K562 (cell line): ENCODE data around the gene GNAI2. TPM values are rescaled to one million over a fixed set of nuclear protein-coding genes. Genes with fewer than 3 reads are reported as not detected.

Source experiments
- ATAC-seq: fragments of 200-7000 bp; cut with Tn5 transposase; 3 replicates; pipeline ENCODE4 v1.9.1; 2020; ENCODE audit warnings: moderate library complexity
- BruUV-seq: library from RNA; stranded (reverse); fragments of 400-500 nt; replicated peaks from 2 replicates; lab custom pipeline; 2021; lab: Mats Ljungman, UMichigan
- CTCF ChIA-PET: fragments of 300-600 bp; formaldehyde crosslinking; extraction: SDS; loops from one replicate; lab custom pipeline; 2021; ENCODE audit warnings: low intra/inter-chr PET ratio; lab: Yijun Ruan, JAX
- POLR2A ChIA-PET: fragments of 300-600, 350-650 bp; sonication (Branson Sonifier 250); formaldehyde crosslinking; extraction: SDS; loops from one replicate; lab custom pipeline; 2021; ENCODE audit warnings: antibody characterized with exemption, inconsistent platforms; lab: Yijun Ruan, JAX
- DNase-seq, 4 experiments: peaks; one replicate each; pipeline versions ENCODE4 v3.0.0 to v3.0.0-alpha.2; 2011 to 2018; ENCODE audit warnings: low spot score in 3 of 4, mixed read lengths in 3 of 4; ENCODE audit errors: extremely low read depth in 1 of 4
- FAIRE-seq: peaks from 2 replicates; lab custom pipeline; 2011; peaks lifted over from hg19 to GRCh38; lab: Jason Lieb, UNC
- H2AFZ ChIP-seq: 2 replicates; pipeline ENCODE4 v1.6.0; 2011; ENCODE audit warnings: low read depth, low read length, control low read depth, inconsistent platforms
- H3K27ac ChIP-seq: fragments of 200-600 bp; 3 replicates; pipeline ENCODE4 v1.8.0; 2011; ENCODE audit warnings: low read depth, mild to moderate bottlenecking, control low read depth, inconsistent platforms, low read length, moderate library complexity, mixed read lengths; ENCODE audit errors: extremely low read depth
- H3K27me3 ChIP-seq, 2 experiments: fragments of 300-600 bp in 1 of 2; 2 replicates in 1 of 2; 3 replicates in 1 of 2; pipeline versions ENCODE4 v1.6.0 to v1.8.0; 2011; ENCODE audit warnings: inconsistent platforms in 2 of 2, low read length in 2 of 2, mild to moderate bottlenecking in 1 of 2, mixed read lengths in 1 of 2, moderate library complexity in 1 of 2; ENCODE audit not compliant: control insufficient read depth in 2 of 2, insufficient read depth in 2 of 2
- H3K36me3 ChIP-seq: fragments of 300-600 bp; 3 replicates; pipeline ENCODE4 v1.8.0; 2011; ENCODE audit warnings: mild to moderate bottlenecking, low read length, inconsistent platforms; ENCODE audit not compliant: control insufficient read depth, insufficient read depth
- H3K4me1 ChIP-seq, 2 experiments: fragments of 200-600 bp in 1 of 2; replicated peaks in 1 of 2; 2 replicates in 1 of 2; 3 replicates in 1 of 2; pipeline versions ENCODE4 v1.5.1 to v1.8.0; 2011; ENCODE audit warnings: inconsistent platforms in 2 of 2, low read length in 2 of 2, mild to moderate bottlenecking in 1 of 2, mixed read lengths in 1 of 2, moderate library complexity in 1 of 2; ENCODE audit not compliant: control insufficient read depth in 2 of 2, insufficient read depth in 2 of 2
- H3K4me2 ChIP-seq: 2 replicates; pipeline ENCODE4 v1.6.1; 2011; ENCODE audit warnings: low read length, control low read depth, inconsistent platforms, mixed read lengths; ENCODE audit not compliant: insufficient read depth
- H3K4me3 ChIP-seq: fragments of 200-600 bp; sonication (generic), shearing (Covaris generic); 2 replicates; pipeline ENCODE4 v1.5.1; 2016; ENCODE audit warnings: control low read depth, inconsistent platforms
- H3K79me2 ChIP-seq: fragments of 200-600 bp; 3 replicates; pipeline ENCODE4 v1.8.0; 2011; ENCODE audit warnings: low read length, inconsistent platforms; ENCODE audit not compliant: control insufficient read depth, insufficient read depth
- H3K9ac ChIP-seq, 2 experiments: 2 replicates each; pipeline versions ENCODE4 v1.6.0 to v1.6.1; 2011; ENCODE audit warnings: low read depth in 2 of 2, low read length in 2 of 2, control low read depth in 1 of 2, inconsistent platforms in 1 of 2, mild to moderate bottlenecking in 1 of 2, mixed read lengths in 1 of 2; ENCODE audit not compliant: insufficient read depth in 1 of 2
- H3K9me1 ChIP-seq: one replicate; pipeline ENCODE4 v1.6.0; 2011; ENCODE audit warnings: inconsistent platforms, mild to moderate bottlenecking, low read length, moderate library complexity; ENCODE audit not compliant: control insufficient read depth, insufficient read depth
- H3K9me3 ChIP-seq: replicated peaks from 2 replicates; pipeline ENCODE4 v1.5.1; 2011; ENCODE audit warnings: low read depth, low read length, inconsistent platforms; ENCODE audit not compliant: control insufficient read depth, insufficient read depth
- H4K20me1 ChIP-seq: replicated peaks from 2 replicates; pipeline ENCODE4 v1.6.1; 2011; ENCODE audit warnings: low read length, inconsistent platforms, mixed read lengths; ENCODE audit not compliant: control insufficient read depth, insufficient read depth
- BRD9 ChIP-seq: fragments of 450-650 bp; IDR thresholded peaks from 2 replicates; pipeline ENCODE4 v1.6.1; 2018; ENCODE audit warnings: low read depth; ENCODE audit not compliant: partially characterized antibody
- CBX2 ChIP-seq: fragments of 200-600 bp; sonication (generic); IDR thresholded peaks from one replicate; pipeline ENCODE4 v1.6.1; 2012; ENCODE audit warnings: mild to moderate bottlenecking, low read length, inconsistent platforms; ENCODE audit not compliant: insufficient read depth, poor library complexity, severe bottlenecking
- DMBX1 ChIP-seq: fragments of 250-450 bp; sonication (Bioruptor Pico); IDR thresholded peaks from 2 replicates; pipeline ENCODE4 v1.8.0; 2022; ENCODE audit warnings: inconsistent platforms, mild to moderate bottlenecking, moderate library complexity, borderline replicate concordance
- ETV1 ChIP-seq: fragments of 450-650 bp; conservative IDR thresholded peaks from 2 replicates; pipeline ENCODE4 v1.6.1; 2016; ENCODE audit warnings: missing genetic modification characterization, control low read depth, low read depth, missing compliant biosample characterization
- ETV6 ChIP-seq, 3 experiments: fragments of 150-350 bp in 1 of 3; sonication (generic) in 1 of 3; formaldehyde crosslinking in 1 of 3; IDR thresholded peaks; 2 replicates each; pipeline versions ENCODE4 v1.6.1 to v1.8.0; 2014 to 2022; ENCODE audit warnings: borderline replicate concordance in 2 of 3, low read depth in 2 of 3, antibody characterized with exemption in 1 of 3, low read length in 1 of 3, mild to moderate bottlenecking in 1 of 3, missing genetic modification reagents in 1 of 3
- PHF20 ChIP-seq: fragments of 450-650 bp; IDR thresholded peaks from 2 replicates; pipeline ENCODE4 v1.6.1; 2018; ENCODE audit not compliant: partially characterized antibody
- SMAD1 ChIP-seq: fragments of 150-350 bp; IDR thresholded peaks from 2 replicates; pipeline ENCODE4 v1.6.1; 2014; ENCODE audit warnings: low read length, low read depth; ENCODE audit not compliant: partially characterized antibody
- SP1 ChIP-seq: sonication (generic); formaldehyde crosslinking; IDR thresholded peaks from 2 replicates; pipeline ENCODE4 v1.8.1; 2022; ENCODE audit warnings: mild to moderate bottlenecking, missing genetic modification reagents
- SP2 ChIP-seq: IDR thresholded peaks from 2 replicates; pipeline ENCODE4 v1.6.1; 2011; ENCODE audit warnings: mild to moderate bottlenecking, low read depth, low read length, moderate library complexity; ENCODE audit not compliant: poor library complexity, severe bottlenecking; ENCODE audit errors: extremely low read depth
- TAF7 ChIP-seq: fragments of 450-650 bp; IDR thresholded peaks from 2 replicates; pipeline ENCODE4 v1.6.1; 2016; ENCODE audit warnings: missing genetic modification characterization, missing compliant biosample characterization
- TCFL5 ChIP-seq: fragments of 250-450 bp; sonication (Bioruptor Pico); conservative IDR thresholded peaks from 2 replicates; pipeline ENCODE4 v1.6.1; 2021; ENCODE audit warnings: mild to moderate bottlenecking, moderate library complexity, matching md5 sums
- TEAD2 ChIP-seq: fragments of 450-650 bp; IDR thresholded peaks from 2 replicates; pipeline ENCODE4 v1.6.1; 2016; ENCODE audit warnings: missing genetic modification characterization, control low read depth, missing compliant biosample characterization
- WHSC1 ChIP-seq: IDR thresholded peaks from one replicate; pipeline ENCODE4 v1.6.1; 2012; ENCODE audit warnings: low read length, control low read depth, inconsistent platforms
- ZBTB1 ChIP-seq: sonication (generic); formaldehyde crosslinking; IDR thresholded peaks from 2 replicates; pipeline ENCODE4 v1.8.1; 2023; ENCODE audit warnings: missing genetic modification reagents, low read depth, mild to moderate bottlenecking, borderline replicate concordance
- ZNF224 ChIP-seq: sonication (generic); formaldehyde crosslinking; IDR thresholded peaks from 2 replicates; pipeline ENCODE4 v1.8.0; 2022; ENCODE audit warnings: mild to moderate bottlenecking, missing genetic modification reagents
- ZNF347 ChIP-seq: fragments of 450-650 bp; formaldehyde crosslinking; IDR thresholded peaks from 2 replicates; pipeline ENCODE4 v1.4.0; 2020; ENCODE audit warnings: low read depth, mild to moderate bottlenecking, moderate library complexity
- ZSCAN29 ChIP-seq: fragments of 450-650 bp; IDR thresholded peaks from 2 replicates; pipeline ENCODE4 v1.6.1; 2017
- WGBS: fragments of 100-300 bp; shearing (Covaris generic); methylation state at CpG from one replicate; pipeline ENCODE4 v1.1.6; 2016; ENCODE audit warnings: low coverage, mixed read lengths; ENCODE audit not compliant: insufficient coverage; ENCODE audit errors: missing lambda C conversion rate; 5-methylcytosine and 5-hydroxymethylcytosine counted together
- in situ Hi-C: fragments of 300-500 bp; cut with MboI; formaldehyde crosslinking; loops from 4 replicates; pipeline ENCODE4 v1.15.0; 2018; ENCODE audit warnings: inconsistent platforms, mixed read lengths
- intact Hi-C: fragments of 100-400 bp; cut with micrococcal nuclease; formaldehyde crosslinking; loops from 2 replicates; pipeline ENCODE4 v1.14.2; 2022
- polyA plus RNA-seq, 8 experiments: library from polyadenylated mRNA; depleted of rRNA in 4 of 8; stranded (reverse) in 5 of 8; unstranded in 3 of 8; fragments of >200 nt; fragmentation: Nextera tagmentation in 2 of 8; fragmentation: Illumina TruSeq in 1 of 8; extraction: Ambion mirVana in 2 of 8; extraction: Trizol in 1 of 8; gene quantifications; 2 replicates each; pipeline versions ENCODE4 v1.2.1 to v1.2.3, GENCODE V29; 2011 to 2014; ENCODE audit warnings: inconsistent platforms in 1 of 8, missing spikeins in 1 of 8
- total RNA-seq, 7 experiments: library from RNA; depleted of rRNA in 6 of 7; stranded (reverse); fragments of >200 nt in 6 of 7; fragmentation: Illumina TruSeq in 2 of 7; extraction: Trizol in 2 of 7; gene quantifications; 2 replicates each; pipeline versions ENCODE4 v1.2.1 to v1.2.3, GENCODE V29; 2011 to 2021; ENCODE audit warnings: low replicate concordance in 1 of 7
- TF ChIP-seq, protein P1 (sequence below): fragments of 250-450 bp; sonication (Bioruptor Pico); IDR thresholded peaks from 2 replicates; pipeline ENCODE4 v1.5.0; 2020; ENCODE audit warnings: mild to moderate bottlenecking
- TF ChIP-seq, protein P2 (sequence below): fragments of 450-650 bp; formaldehyde crosslinking; IDR thresholded peaks from 2 replicates; pipeline ENCODE4 v1.4.0; 2020; ENCODE audit warnings: mild to moderate bottlenecking

GNAI2 gene
- total and polyA plus RNA-seq, 9 of the 15 experiments (the other 6 are each of a cell fraction or from before 2014, with no cell fraction given), result 1.1 to 72.2 (median 42.7) TPM

DNA sequence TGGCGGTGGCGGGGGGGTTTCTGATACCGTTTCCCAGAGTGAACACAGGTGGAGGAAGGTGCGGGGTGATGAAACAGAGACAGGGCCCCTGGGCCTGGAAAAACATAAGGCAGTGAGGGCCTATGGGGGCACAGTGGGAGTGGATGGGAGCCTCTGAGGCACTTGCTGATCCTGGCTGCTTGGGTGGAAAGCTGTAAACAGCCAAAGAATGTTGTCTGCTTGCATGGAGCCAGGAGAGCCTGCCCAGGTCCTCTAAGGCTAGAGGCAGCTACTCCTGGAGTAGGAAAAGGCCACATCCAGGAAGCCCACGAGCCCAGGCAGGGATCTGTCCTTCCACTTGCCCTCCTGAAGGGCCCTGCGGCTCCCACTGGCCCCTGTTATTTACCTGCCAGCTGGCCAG is 30.0 kb downstream of the GNAI2 start:
- no peak overlapping the region for H3K4me3 ChIP-seq
- ChIA-PET CTCF (interaction anchor here (1.5 kb wide), 1 partner anchor 39 kb away, joined by 3 read pairs; no protein-coding TSS in a partner anchor), POLR2A (interaction anchor here (0.9 kb wide), 1 partner anchor 53 kb away, joined by 3 read pairs; no protein-coding TSS in a partner anchor)
- ATAC-seq (no peak), FAIRE-seq (no peak), DNase-seq (no peak)
- H3K27ac ChIP-seq, result no peak overlapping the region
- TF ChIP-seq CBX2 (no peak), ETV1 (tag) (no peak), TAF7 (tag) (no peak), BRD9 (no peak), TEAD2 (tag) (no peak), DMBX1 (CRISPR knock-in tag) (no peak), ETV6 (IDR thresholded peaks at IDR 0.05; ENCODE audit: borderline replicate concordance in 1 of 2, low read depth in 2 of 2, low read length in 1 of 2) (no peak), ETV6 (CRISPR knock-in tag; IDR thresholded peaks at IDR 0.05; ENCODE audit: borderline replicate concordance) (no peak), ZNF224 (CRISPR knock-in tag) (no peak), ZSCAN29 (no peak), SP2 (no peak), WHSC1 (no peak), SP1 (CRISPR knock-in tag) (no peak), TCFL5 (CRISPR knock-in tag) (no peak), ZNF347 (CRISPR knock-in tag) (no peak), PHF20 (no peak), SMAD1 (no peak), ZBTB1 (no peak)
- TF ChIP-seq, protein P1, sequence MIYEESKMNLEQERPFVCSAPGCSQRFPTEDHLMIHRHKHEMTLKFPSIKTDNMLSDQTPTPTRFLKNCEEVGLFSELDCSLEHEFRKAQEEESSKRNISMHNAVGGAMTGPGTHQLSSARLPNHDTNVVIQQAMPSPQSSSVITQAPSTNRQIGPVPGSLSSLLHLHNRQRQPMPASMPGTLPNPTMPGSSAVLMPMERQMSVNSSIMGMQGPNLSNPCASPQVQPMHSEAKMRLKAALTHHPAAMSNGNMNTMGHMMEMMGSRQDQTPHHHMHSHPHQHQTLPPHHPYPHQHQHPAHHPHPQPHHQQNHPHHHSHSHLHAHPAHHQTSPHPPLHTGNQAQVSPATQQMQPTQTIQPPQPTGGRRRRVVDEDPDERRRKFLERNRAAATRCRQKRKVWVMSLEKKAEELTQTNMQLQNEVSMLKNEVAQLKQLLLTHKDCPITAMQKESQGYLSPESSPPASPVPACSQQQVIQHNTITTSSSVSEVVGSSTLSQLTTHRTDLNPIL (CRISPR knock-in tag), result no peak
- TF ChIP-seq, protein P2, sequence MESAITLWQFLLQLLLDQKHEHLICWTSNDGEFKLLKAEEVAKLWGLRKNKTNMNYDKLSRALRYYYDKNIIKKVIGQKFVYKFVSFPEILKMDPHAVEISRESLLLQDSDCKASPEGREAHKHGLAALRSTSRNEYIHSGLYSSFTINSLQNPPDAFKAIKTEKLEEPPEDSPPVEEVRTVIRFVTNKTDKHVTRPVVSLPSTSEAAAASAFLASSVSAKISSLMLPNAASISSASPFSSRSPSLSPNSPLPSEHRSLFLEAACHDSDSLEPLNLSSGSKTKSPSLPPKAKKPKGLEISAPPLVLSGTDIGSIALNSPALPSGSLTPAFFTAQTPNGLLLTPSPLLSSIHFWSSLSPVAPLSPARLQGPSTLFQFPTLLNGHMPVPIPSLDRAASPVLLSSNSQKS (CRISPR knock-in tag), result no peak
- H3K9ac ChIP-seq, result peak overlapping the region in 1 of 2 experiments; percentile 13; a peak in 1 of 4 replicates
- no peaks in the 10 kb centered on the region for H3K9me3 ChIP-seq
- no peaks in the 10 kb centered on the region for H3K36me3 ChIP-seq
- no TSS peak for BruUV-seq
- no peak overlapping the region for H2AFZ ChIP-seq
- in situ Hi-C loops, result no loop called here
- H3K79me2 ChIP-seq, result no peaks in the 10 kb centered on the region
- H3K4me2 ChIP-seq, result no peak overlapping the region
- H4K20me1 ChIP-seq, result no peaks in the 10 kb centered on the region; the same call in 1 of the 2 replicates
- H3K9me1 ChIP-seq, result no peaks in the 10 kb centered on the region
- WGBS, result 53% methylated on average over 6 of the region's 6 CpGs
- no peaks in the 10 kb centered on the region for H3K27me3 ChIP-seq
- peaks cover 5 to 50% of the 10 kb centered on the region in 2 experiments; a peak in 4 of 5 replicates for H3K4me1 ChIP-seq
- intact Hi-C loops, result no loop called here
